Stimulated activated CD4-positive, alpha-beta T cell treated with anti-CD3 and anti-CD28 coated beads, Interleukin-15, amount 100 ng/mL, for 1 hour (primary cell): Measurements from ENCODE around the gene ZCCHC14.
"Not testable (repeated sequence)": the region's sequence is repeated elsewhere in the genome, so short reads cannot be mapped to it uniquely, and the experiment has no call there.

Experiments used
- DNase-seq, 2 donors: peaks; one replicate each; pipeline ENCODE4 v3.0.0-alpha.2; 2020; ENCODE audit warnings: low read depth in 1 of 2, low spot score in 1 of 2

ZCCHC14 gene

GRCh38 chr16:87497767-87498290, 5.0 kb upstream of the ZCCHC14 start:
- DNase-seq, result not testable (repeated sequence)

GRCh38 chr16:87497023-87497766, 4.4 kb upstream of the ZCCHC14 start:
- DNase-seq, result not testable (repeated sequence)

- no peak for DNase-seq
Measured at GRCh38 chr16:87496447-87496801, 3.6 kb upstream of the ZCCHC14 start.

- no peak for DNase-seq
Measured at GRCh38 chr16:87495578-87496446, 3.0 kb upstream of the ZCCHC14 start.

- DNase-seq, result no peak
Measured at GRCh38 chr16:87493608-87494280, 920 bp upstream of the ZCCHC14 start.

- no peak for DNase-seq
Measured at GRCh38 chr16:87492291-87492630, 563 bp downstream of the ZCCHC14 start.

GRCh38 chr16:87491522-87492290, 1.1 kb downstream of the ZCCHC14 start:
- no peak for DNase-seq

- peak; percentile 23 to 45 for DNase-seq
Measured at GRCh38 chr16:87490799-87491521, 1.9 kb downstream of the ZCCHC14 start.

GRCh38 chr16:87490096-87490798, 2.6 kb downstream of the ZCCHC14 start:
- no peak for DNase-seq

- DNase-seq, result no peak
Measured at GRCh38 chr16:87489434-87490045, 3.3 kb downstream of the ZCCHC14 start.

GRCh38 chr16:87488960-87489359, 3.9 kb downstream of the ZCCHC14 start:
- not testable (repeated sequence) for DNase-seq

- no peak for DNase-seq
Measured at GRCh38 chr16:87487361-87487924, 5.4 kb downstream of the ZCCHC14 start.

- DNase-seq, result no peak
Measured at GRCh38 chr16:87486713-87487247, 6.0 kb downstream of the ZCCHC14 start.

GRCh38 chr16:87486282-87486681, 6.5 kb downstream of the ZCCHC14 start:
- no peak for DNase-seq

- not testable (repeated sequence) for DNase-seq
Measured at GRCh38 chr16:87485792-87486191, 7.0 kb downstream of the ZCCHC14 start.

- DNase-seq, result no peak
Measured at GRCh38 chr16:87484487-87485331, 8.1 kb downstream of the ZCCHC14 start.

- DNase-seq, result no peak
Measured at GRCh38 chr16:87483481-87483880, 9.3 kb downstream of the ZCCHC14 start.

- DNase-seq, result not testable (repeated sequence)
Measured at GRCh38 chr16:87482670-87483069, 10.2 kb downstream of the ZCCHC14 start.
